ENCODE data around the gene FAM13B. TPM values are rescaled to one million over a fixed set of nuclear protein-coding genes. Genes with fewer than 3 reads are reported as not detected.

Gene FAM13B
- total RNA-seq, 1 donor from 2014 or later = 57.9 TPM

DNA sequence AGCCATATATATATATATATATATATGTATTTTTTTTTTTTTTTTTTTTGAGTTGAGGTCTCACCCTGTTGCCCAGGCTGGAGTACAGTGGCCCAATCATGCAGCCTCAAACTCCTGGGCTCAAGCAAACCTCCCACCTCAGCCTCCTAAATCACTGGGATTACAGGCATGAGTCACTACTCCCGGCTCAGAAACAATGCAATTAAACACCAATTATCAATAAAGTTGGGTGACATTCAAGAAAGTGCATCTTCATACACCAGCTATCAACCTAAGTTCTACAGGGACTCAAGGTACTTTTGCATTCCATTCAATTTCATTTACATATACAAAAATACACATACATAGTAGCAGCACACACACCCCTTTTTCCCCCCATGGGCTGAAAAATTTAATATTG lies 7.6 kb downstream of the FAM13B start:
- H3K4me3 Mint-ChIP-seq = no peak overlapping the region

GRCh38 chr5:138024117-138024516 lies 8.8 kb downstream of the FAM13B start:
- Mint-ChIP-seq H3K4me1 (peaks cover 33% of the 10 kb centered on the region), H3K27ac (no peak overlapping the region)
- DNase-seq (ENCODE audit: low spot score in 2 of 2, unreplicated experiment in 2 of 2) = no peak

More for the DNA sequence above, 7.6 kb downstream of the FAM13B start:
- H3K27ac Mint-ChIP-seq = no peak overlapping the region
- no peak for DNase-seq (ENCODE audit: low spot score in 2 of 2, unreplicated experiment in 2 of 2)
- TF ChIP-seq, protein P1, sequence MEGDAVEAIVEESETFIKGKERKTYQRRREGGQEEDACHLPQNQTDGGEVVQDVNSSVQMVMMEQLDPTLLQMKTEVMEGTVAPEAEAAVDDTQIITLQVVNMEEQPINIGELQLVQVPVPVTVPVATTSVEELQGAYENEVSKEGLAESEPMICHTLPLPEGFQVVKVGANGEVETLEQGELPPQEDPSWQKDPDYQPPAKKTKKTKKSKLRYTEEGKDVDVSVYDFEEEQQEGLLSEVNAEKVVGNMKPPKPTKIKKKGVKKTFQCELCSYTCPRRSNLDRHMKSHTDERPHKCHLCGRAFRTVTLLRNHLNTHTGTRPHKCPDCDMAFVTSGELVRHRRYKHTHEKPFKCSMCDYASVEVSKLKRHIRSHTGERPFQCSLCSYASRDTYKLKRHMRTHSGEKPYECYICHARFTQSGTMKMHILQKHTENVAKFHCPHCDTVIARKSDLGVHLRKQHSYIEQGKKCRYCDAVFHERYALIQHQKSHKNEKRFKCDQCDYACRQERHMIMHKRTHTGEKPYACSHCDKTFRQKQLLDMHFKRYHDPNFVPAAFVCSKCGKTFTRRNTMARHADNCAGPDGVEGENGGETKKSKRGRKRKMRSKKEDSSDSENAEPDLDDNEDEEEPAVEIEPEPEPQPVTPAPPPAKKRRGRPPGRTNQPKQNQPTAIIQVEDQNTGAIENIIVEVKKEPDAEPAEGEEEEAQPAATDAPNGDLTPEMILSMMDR (IDR thresholded peaks at IDR 0.05; ENCODE audit: unreplicated experiment) = no peak
- peaks cover 16% of the 10 kb centered on the region for H3K36me3 Mint-ChIP-seq
- no peaks in the 10 kb centered on the region for H3K27me3 Mint-ChIP-seq (ENCODE audit: low read depth)
- peaks cover 38% of the 10 kb centered on the region for H3K4me1 Mint-ChIP-seq
- H3K9me3 Mint-ChIP-seq = peaks cover 7% of the 10 kb centered on the region

DNA sequence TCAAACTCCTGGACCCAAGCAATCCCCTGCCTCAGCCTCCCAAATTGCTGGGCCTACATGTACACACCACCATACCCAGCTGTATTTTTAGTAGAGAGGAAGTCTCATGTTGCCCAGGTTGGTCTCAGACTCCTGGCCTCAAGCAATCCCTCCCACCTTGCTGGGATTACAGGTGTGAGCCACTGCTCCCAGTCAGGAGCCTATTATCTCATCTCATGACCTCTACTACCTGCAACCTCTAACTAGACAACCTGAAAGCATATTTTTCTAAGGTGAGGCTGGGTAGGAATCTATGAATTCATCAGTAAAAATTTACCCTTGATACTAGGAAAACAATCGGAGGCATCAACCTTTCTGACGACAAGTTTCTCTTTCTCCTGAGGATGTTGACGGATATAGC lies 10.0 kb downstream of the FAM13B start:
- Mint-ChIP-seq H3K27me3 (ENCODE audit: low read depth) (no peaks in the 10 kb centered on the region), H3K36me3 (peaks cover 30% of the 10 kb centered on the region), H3K27ac (no peak overlapping the region), H3K4me1 (peaks cover 39% of the 10 kb centered on the region), H3K9me3 (peaks cover 7% of the 10 kb centered on the region), H3K4me3 (no peak overlapping the region)
- TF ChIP-seq, protein P1 (IDR thresholded peaks at IDR 0.05; ENCODE audit: unreplicated experiment) = no peak
- no peak for DNase-seq (ENCODE audit: low spot score in 2 of 2, unreplicated experiment in 2 of 2)

More at GRCh38 chr5:138024117-138024516, 8.8 kb downstream of the FAM13B start:
- peaks cover 7% of the 10 kb centered on the region for H3K9me3 Mint-ChIP-seq
- H3K36me3 Mint-ChIP-seq = peaks cover 19% of the 10 kb centered on the region
- no peak overlapping the region for H3K4me3 Mint-ChIP-seq
- no peaks in the 10 kb centered on the region for H3K27me3 Mint-ChIP-seq (ENCODE audit: low read depth)
- TF ChIP-seq, protein P1 (IDR thresholded peaks at IDR 0.05; ENCODE audit: unreplicated experiment) = no peak

DNA sequence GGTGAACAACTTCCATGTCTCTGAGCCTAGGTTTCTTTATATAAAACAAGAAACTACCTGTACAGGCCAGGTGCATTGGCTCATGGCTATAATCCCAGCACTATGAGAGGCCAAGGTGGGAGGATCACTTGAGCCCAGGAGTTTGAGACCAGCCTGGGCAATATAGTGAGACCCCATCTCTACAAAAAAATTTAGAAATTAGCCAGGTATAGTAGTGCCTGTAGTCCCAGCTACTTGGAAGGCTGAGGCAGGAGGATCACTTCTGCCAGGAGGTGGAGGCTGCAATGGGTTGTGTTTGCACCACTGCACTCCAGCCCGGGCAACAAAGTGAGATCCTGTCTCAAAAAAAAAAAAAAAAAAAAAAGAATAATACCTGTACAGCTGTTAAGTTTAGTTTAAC lies 11.1 kb downstream of the FAM13B start:
- H3K4me1 Mint-ChIP-seq = peaks cover 39% of the 10 kb centered on the region
- no peaks in the 10 kb centered on the region for H3K27me3 Mint-ChIP-seq (ENCODE audit: low read depth)
- peaks cover 7% of the 10 kb centered on the region for H3K9me3 Mint-ChIP-seq
- H3K36me3 Mint-ChIP-seq = peaks cover 26% of the 10 kb centered on the region
- H3K4me3 Mint-ChIP-seq = no peak overlapping the region
- TF ChIP-seq, protein P1 (IDR thresholded peaks at IDR 0.05; ENCODE audit: unreplicated experiment) = no peak
- DNase-seq (ENCODE audit: low spot score in 2 of 2, unreplicated experiment in 2 of 2) = no peak
- H3K27ac Mint-ChIP-seq = peak overlapping the region; percentile 48

DNA sequence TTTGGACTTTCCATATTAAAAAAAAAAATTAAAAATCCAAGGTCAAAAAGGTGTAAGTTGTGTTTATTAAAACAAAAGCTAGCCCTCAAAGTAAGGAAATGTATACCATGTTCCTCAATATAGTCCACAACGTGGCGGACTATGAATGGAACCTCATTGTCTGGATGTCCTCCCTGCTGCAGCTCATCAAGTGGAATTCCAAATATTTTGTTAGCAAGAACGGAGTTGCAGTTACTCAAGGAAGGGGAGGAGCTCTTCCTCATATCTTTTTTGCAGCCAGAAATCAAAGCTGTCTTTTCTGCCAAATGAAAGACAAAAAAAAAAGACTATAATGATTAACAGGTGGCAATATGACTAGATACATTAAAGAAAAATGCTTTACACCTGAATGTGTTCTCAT lies 14.0 kb downstream of the FAM13B start:
- peak overlapping the region; percentile 66 for H3K27ac Mint-ChIP-seq
- H3K36me3 Mint-ChIP-seq = peaks cover 27% of the 10 kb centered on the region
- no peak overlapping the region for H3K4me3 Mint-ChIP-seq
- H3K4me1 Mint-ChIP-seq = peaks cover 35% of the 10 kb centered on the region
- TF ChIP-seq, protein P1 (IDR thresholded peaks at IDR 0.05; ENCODE audit: unreplicated experiment) = no peak
- no peaks in the 10 kb centered on the region for H3K27me3 Mint-ChIP-seq (ENCODE audit: low read depth)
- DNase-seq (ENCODE audit: low spot score in 2 of 2, unreplicated experiment in 2 of 2) = no peak
- no peaks in the 10 kb centered on the region for H3K9me3 Mint-ChIP-seq

DNA sequence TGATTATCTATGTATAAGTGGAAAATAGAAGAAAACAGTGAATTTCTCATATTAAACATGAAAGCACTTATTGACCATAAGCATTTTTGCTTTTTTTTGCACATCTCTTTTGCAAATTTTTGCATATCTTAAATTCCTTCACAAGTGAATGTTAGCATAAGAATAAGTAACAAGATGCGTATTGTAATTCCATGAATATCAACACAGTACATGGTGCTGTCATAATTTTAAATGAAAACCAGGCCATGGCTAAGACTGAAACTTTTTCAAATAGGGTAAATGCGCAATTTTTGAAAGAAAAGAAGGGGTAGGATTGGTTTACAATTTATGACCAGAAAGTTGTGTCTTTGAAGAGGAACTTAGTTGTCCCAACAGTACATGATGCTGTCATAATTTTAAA lies 17.0 kb downstream of the FAM13B start:
- Mint-ChIP-seq H3K9me3 (no peaks in the 10 kb centered on the region), H3K27ac (no peak overlapping the region), H3K4me1 (peaks cover 18% of the 10 kb centered on the region), H3K36me3 (peaks cover 38% of the 10 kb centered on the region), H3K27me3 (ENCODE audit: low read depth) (no peaks in the 10 kb centered on the region), H3K4me3 (no peak overlapping the region)
- DNase-seq (ENCODE audit: low spot score in 2 of 2, unreplicated experiment in 2 of 2) = no peak
- TF ChIP-seq, protein P1 (IDR thresholded peaks at IDR 0.05; ENCODE audit: unreplicated experiment) = no peak
